GM18508 (cell line): ENCODE data around the gene ARFIP1.
"Not testable (repeated sequence)": the region's sequence is repeated elsewhere in the genome, so short reads cannot be mapped to it uniquely, and the experiment has no call there.

Experiments used
- ATAC-seq: cut with Tn5 transposase; IDR thresholded peaks from one replicate; pipeline ENCODE4 v1.9.1; 2021; ENCODE audit warnings: moderate number of reproducible peaks; ENCODE audit not compliant: insufficient read depth, unreplicated experiment

The ARFIP1 gene

GRCh38 chr4:152885185-152885584 lies 105.4 kb downstream of the ARFIP1 start:
- ATAC-seq = no peak

- ATAC-seq = no peak
These were observed 106.4 kb downstream of the ARFIP1 start for GRCh38 chr4:152886201-152886600.

- ATAC-seq = no peak
These were observed 108.2 kb downstream of the ARFIP1 start for GRCh38 chr4:152887981-152888380.

GRCh38 chr4:152892974-152893373 lies 113.2 kb downstream of the ARFIP1 start:
- ATAC-seq = no peak

- no peak for ATAC-seq
These were observed 114.9 kb downstream of the ARFIP1 start for GRCh38 chr4:152894673-152895072.

GRCh38 chr4:152896811-152897210 lies 117.1 kb downstream of the ARFIP1 start:
- ATAC-seq = no peak

GRCh38 chr4:152898133-152898532 lies 118.4 kb downstream of the ARFIP1 start:
- not testable (repeated sequence) for ATAC-seq

- ATAC-seq = no peak
These were observed 118.9 kb downstream of the ARFIP1 start for GRCh38 chr4:152898606-152899005.

GRCh38 chr4:152900395-152900794 lies 120.6 kb downstream of the ARFIP1 start:
- ATAC-seq = no peak

GRCh38 chr4:152901205-152901604 lies 121.5 kb downstream of the ARFIP1 start:
- no peak for ATAC-seq

- ATAC-seq = no peak
These were observed 123.9 kb downstream of the ARFIP1 start for GRCh38 chr4:152903658-152904057.

- no peak for ATAC-seq
These were observed 130.1 kb downstream of the ARFIP1 start for GRCh38 chr4:152909901-152910300.

GRCh38 chr4:152910521-152910920 lies 130.8 kb downstream of the ARFIP1 start:
- no peak for ATAC-seq

- ATAC-seq = no peak
These were observed 138.0 kb downstream of the ARFIP1 start for GRCh38 chr4:152917543-152918395.

- ATAC-seq = no peak
These were observed 140.1 kb downstream of the ARFIP1 start for GRCh38 chr4:152919826-152920225.

GRCh38 chr4:152920768-152921167 lies 141.0 kb downstream of the ARFIP1 start:
- ATAC-seq = no peak

GRCh38 chr4:152921284-152921683 lies 141.5 kb downstream of the ARFIP1 start:
- no peak for ATAC-seq

- no peak for ATAC-seq
These were observed 146.1 kb downstream of the ARFIP1 start for GRCh38 chr4:152925851-152926250.

- ATAC-seq = no peak
These were observed 147.2 kb downstream of the ARFIP1 start for GRCh38 chr4:152926959-152927358.

- ATAC-seq = no peak
These were observed 148.0 kb downstream of the ARFIP1 start for GRCh38 chr4:152927737-152928136.

- ATAC-seq = no peak
These were observed 148.5 kb downstream of the ARFIP1 start for GRCh38 chr4:152928286-152928685.

- no peak for ATAC-seq
These were observed 150.1 kb downstream of the ARFIP1 start for GRCh38 chr4:152929888-152930287.
